SK-N-SH treated with all-trans-retinoic acid at 6 μM for 48 hours (cell line): ENCODE measurements around the gene IZUMO1R.

ENCODE experiments used
- CSDC2 ChIP-seq: fragments of 250-450 bp; sonication (Bioruptor Pico); IDR thresholded peaks from 2 replicates; pipeline ENCODE4 v1.5.0; 2020; ENCODE audit warnings: mild to moderate bottlenecking, moderate library complexity
- RARB ChIP-seq: fragments of 250-450 bp; sonication (Bioruptor Pico); IDR thresholded peaks from 2 replicates; pipeline ENCODE4 v1.8.0; 2021; ENCODE audit warnings: mild to moderate bottlenecking, moderate library complexity
- SNAI2 ChIP-seq: fragments of 250-450 bp; sonication (Bioruptor Pico); IDR thresholded peaks from 2 replicates; pipeline ENCODE4 v1.5.0; 2020; ENCODE audit warnings: mild to moderate bottlenecking, moderate library complexity

- TF ChIP-seq RARB (CRISPR knock-in tag) (no peak), CSDC2 (CRISPR knock-in tag) (no peak), SNAI2 (CRISPR knock-in tag) (no peak)
These were observed 5.4 kb downstream of the IZUMO1R start for GRCh38 chr11:94309757-94310156.
